Amniotic stem cell (primary cell): Measurements from ENCODE around the gene CAPS2.
A peak's percentile ranks its signal among the peaks of the same experiment; 100 is the strongest.
"Not testable (repeated sequence)": the region's sequence is repeated elsewhere in the genome, so short reads cannot be mapped to it uniquely, and the experiment has no call there.

Experiments used
- DNase-seq: peaks from one replicate; lab custom pipeline; 2025; lab: John Stamatoyannopoulos, UW

The CAPS2 gene

DNA sequence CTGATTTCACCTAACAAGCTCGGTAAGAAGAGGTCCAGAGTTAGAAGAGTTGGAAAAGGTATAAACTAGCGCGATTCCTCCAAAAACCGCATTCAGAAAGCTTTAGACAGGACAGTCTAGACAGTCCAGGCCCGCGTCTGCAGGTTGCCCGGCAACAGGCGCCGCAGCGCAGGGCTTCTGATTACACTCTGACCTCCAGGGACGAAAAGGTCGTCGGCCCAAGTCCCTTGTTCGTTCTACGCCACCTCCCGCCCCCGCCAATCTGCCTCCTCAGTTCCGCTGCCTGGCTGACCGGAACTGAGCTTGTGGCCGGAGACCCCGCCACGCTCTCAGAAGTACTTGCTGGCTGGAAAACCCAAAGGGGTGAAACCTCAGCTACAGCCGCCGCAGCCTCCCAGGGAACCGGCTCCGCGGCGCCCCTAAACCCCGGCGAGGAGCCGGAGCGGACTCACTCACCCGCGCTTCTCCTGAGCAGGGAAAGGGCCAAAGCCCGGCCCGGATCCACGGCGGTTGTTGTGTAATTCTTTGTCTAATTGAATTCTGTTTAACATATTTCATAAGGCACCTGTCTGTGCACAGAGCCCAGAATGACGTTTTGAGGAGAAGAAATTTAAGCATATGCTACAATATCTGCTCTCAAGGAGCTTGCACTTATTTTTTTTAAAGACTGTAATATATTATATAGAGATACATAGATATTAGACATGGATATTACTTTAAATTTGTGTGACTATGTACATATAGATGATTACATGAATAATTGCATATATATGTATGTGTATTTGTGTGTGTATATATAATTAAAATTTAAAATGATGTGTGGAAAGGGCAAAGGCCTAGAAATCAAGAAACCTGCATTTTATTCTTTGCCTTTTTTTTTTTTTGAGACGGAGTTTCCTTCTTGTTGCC is at the start of gene CAPS2:
CAPS2 (minus strand) TSS at position 407 of the 909 bp plus-strand sequence. CDS start 3,826 bp downstream, outside the sequence.
- DNase-seq, result peak; percentile 63

DNA sequence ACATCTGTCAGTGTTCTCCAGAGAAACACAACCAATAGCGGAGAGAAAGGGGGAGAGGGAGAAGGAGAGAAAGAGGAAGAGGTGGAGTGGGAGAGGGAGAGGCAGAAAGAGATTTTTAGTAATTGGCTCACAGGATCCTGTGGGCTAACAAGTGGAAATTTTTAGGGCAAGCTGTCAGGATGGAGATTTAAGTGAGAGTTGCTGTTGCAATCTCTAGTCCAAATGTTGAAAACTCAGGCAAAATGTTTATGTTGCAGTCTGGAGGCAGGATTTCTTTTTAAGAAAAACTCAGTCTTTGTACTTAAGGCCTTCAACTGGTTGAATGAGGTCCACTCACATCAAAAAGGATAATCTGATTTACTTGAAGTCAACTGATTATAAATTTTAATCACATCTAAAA is 48.2 kb upstream of the CAPS2 start:
- DNase-seq, result no peak

DNA sequence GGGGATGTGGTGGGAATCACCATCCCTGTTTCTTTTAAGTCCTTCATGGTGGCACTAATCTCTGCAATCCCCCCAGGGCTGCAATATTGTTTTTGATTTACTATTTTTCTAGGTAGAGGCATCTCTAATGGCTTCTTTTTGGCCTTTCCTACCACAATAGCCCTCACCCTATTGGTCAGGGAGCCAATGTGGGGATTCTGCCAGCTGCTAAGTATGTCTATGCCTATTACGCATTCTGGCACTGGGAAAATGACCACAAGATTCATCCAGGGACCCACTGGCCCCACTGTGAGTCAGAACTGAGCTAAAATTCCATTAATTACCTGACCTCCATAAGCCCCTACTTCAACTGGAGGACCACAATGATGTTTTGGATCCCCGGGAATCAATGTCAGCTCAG is 44.8 kb upstream of the CAPS2 start:
- no peak for DNase-seq

DNA sequence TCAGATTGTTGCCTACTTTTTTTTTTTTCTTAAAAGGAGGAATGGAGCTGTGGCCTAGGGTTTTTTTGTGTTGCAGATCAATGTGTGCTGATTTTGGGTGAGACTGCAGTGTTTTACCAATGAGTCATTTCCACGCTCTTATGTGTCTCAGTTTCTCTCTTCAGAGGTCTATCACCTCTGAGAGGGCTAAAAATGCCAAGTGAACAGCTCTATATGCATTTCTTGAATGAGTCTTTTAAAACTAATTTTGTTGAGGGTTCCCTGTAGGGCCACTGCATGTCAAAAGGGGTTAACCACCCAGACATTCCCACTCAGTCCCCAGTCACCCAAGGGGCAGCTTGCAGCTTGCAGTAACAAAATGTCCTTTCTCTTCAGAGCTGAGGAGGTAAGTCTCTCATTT is 36.5 kb upstream of the CAPS2 start:
- no peak for DNase-seq

DNA sequence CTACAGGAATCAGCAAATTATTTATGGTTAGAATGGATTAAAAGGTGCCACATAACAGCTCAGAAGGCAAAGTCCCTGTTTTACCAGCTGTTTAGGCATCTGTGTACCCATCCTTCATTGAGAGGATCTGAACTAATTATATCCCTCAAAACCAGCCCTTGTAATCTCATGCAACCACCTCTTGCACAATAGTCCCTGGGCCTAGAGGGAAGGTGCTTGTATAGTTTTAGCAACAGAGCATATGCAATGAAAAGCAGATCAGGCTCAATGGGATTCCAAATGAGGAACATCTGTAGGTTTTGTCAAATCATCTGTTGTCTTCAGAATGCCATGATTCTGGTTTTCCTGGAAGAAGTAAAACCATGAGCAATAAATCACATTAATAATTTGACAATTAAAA is 34.8 kb upstream of the CAPS2 start:
- no peak for DNase-seq

DNA sequence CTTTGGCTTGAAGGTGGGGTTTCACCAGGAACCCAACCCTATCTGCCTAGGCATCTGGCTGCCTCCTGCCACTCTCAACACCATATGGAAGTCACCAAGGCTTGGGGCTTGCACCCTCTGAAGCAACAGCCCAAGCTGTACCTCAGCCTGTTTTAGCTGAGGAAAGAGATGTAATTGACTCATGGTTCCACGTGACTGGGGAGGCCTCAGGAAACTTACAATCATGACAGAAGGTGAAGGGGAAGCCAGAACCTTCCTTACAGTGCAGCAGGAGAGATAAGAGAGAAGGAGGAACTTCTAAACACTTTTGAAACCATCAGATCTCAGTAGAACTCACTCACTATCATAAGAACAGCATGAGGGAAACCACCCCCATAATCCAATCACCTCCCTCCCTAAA is 31.3 kb upstream of the CAPS2 start:
- DNase-seq, result no peak

DNA sequence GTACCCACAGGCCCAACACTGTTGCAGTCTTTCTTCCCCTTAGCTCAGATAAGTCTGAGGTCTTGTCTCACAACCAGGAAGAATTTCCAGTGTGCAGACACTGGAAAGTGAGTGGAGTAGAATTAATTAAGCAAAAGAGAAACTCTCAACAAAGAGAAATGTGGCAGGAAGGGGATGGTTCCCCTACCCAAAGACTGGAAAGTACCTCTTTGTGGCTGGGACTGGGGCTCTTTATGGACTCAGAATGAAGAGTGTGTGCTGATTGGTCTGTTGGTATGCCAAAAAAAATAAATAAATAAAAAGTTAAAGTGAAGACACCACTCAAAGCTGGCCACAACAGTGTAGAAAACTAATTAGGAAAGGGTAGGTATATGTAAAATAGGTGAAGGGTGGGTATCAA is 30.8 kb upstream of the CAPS2 start:
- DNase-seq, result no peak

DNA sequence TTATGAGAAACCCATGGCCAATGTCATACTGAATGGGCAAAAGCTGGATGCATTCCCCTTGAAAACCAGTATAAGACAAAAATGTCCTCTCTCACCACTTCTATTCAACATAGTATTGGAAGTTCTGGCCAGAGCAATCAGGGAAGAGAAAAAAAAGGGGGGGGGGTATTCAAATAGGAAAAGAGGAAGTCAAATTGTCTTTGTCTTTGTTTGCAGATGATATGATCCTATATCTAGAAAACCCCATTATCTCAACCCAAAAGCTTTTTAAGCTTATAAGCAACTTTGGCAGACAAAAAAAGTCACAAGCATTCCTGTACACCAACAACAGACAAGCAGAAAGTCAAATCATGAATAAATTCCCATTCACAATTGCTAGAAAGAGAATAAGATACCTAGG is 23.9 kb upstream of the CAPS2 start:
- no peak for DNase-seq

DNA sequence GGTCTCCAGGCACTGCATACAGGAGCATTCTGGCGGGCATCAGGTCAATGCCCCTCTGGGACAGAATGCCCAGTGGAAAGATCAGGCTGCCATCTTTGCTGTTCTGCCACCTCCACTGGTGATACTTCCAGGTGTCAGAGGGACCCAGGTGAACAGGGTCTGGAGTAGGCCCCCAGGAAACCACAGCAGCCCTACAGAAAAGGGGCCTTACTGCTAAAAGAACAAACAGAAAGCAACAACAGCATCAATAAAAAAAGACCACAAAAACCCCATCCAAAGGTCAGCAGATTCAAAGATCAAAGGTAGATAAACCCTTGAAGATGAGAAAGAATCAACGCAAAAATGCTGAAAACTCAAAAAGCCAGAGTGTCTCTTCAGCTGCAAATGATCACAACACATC is 20.3 kb upstream of the CAPS2 start:
- no peak for DNase-seq

DNA sequence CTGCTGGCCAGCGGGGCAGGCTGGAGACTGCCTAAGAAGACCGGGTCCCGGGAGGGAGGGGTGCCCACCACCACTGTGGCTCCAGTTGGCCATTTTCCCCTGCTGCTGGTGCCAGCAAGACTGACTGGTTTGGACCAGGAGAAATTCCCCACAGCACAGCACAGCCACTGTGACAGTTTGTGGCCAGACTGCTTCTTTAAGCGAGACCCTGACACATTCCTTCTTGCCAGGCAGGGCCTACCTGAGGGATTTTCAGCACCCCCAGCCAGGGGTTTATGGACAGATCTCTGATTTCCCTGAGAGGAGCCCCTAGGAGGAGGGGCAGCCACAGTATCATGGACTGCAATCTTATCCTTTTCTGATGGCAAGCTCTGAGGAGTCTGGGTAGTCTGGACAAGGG is 19.8 kb upstream of the CAPS2 start:
- DNase-seq, result no peak

DNA sequence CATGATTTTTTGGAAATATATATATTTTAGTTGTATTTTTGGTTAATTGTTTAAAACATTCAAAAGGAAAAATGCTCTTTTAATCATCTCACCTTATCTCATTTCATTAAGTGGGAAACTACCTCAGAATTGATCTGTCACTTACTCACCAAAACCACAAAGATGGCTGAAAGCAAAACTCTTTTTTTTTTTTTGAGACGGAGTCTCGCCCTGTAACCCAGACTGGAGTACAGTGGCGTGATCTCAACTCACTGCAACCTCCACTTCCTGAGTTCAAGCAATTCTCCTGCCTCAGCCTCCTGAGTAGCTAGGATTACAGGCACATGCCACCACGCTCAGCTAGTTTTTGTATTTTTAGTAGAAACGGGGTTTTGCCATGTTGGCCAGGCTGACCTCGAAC is 16.1 kb upstream of the CAPS2 start:
- DNase-seq, result not testable (repeated sequence)

DNA sequence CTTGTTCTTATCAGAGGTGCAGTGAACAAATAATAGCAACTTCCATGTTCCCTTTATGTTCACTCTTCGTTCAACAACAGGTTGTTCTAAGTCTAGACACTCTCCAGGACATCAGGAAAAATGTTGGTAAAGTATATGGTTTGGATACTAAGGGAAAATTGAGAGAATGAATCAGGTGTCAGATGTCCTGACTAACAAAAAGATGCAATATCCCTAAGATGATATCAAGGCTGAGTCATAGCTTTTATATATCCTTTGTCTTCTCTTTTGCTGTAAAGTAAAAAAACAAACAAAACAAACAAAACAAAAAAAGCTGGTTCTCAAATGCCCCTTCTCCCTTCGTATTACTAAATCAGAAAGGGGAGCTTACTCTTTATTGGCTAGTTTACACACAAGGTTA is 15.4 kb upstream of the CAPS2 start:
- no peak for DNase-seq

DNA sequence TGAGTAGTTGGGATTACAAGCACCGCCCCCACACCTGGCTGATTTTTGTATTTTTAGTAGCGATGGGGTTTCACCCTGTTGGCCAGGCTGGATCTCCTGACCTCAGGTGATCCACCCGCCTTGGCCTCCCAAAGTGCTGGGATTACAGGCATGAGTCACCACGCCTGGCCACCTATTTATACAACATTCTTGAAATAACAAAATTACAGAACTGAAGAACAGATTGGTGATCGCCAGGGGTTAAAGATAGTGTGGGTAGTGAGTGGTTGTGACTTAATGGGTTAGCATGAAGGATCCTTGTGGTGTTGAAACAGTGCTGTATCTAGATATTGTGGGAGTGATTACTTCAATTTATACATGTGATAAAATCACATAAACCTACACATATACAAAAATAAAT is 11.7 kb upstream of the CAPS2 start:
- DNase-seq, result no peak

DNA sequence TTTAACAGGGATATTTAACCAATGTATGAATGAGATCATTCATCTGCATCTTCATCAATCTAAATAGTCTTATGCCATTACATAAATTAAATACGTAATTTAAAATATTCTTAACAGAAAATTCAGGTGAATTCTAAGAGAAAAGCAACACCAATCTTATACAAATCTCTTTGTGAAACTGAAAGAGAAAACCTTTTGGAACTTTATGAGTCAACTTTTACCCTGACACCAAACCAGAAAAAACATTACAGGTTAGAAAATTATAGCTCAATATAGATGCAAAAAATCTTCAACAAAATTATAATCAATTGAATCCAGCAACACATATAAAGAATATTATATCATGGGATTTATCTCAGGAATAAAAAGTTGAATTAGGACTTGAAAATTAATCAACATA is 7.8 kb upstream of the CAPS2 start:
- no peak for DNase-seq

DNA sequence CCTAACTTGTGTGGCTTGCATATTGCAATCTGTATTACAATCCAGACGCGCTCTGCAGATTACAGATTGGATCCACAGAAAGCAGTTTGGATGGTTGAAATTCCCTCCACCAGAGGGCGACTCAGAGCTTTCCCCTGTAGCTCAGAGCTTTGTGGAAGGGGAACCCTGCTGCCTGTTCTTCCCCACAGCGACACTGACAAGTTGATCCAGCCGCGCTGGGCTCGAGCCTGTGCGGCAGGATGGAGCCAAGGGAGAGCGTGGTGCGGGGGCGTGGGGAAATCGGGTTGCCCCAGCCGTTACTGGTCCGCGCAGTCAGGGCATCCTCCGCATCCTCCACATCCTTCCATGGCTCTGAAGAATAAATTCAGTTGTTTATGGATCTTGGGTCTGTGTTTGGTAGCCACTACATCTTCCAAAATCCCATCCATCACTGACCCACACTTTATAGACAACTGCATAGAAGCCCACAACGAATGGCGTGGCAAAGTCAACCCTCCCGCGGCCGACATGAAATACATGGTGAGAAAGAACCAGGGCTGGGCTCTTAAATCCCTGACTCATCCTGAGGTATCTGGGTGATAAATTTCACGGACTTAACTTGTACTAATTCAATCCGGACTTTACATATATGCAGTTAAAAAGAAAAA is 4.4 kb upstream of the CAPS2 start, which contains the start of gene GLIPR1L1:
GLIPR1L1 (plus strand) TSS at position 287 of the 647 bp plus-strand sequence; CDS start at position 346, 59 bp downstream.
- peak; percentile 91 for DNase-seq

DNA sequence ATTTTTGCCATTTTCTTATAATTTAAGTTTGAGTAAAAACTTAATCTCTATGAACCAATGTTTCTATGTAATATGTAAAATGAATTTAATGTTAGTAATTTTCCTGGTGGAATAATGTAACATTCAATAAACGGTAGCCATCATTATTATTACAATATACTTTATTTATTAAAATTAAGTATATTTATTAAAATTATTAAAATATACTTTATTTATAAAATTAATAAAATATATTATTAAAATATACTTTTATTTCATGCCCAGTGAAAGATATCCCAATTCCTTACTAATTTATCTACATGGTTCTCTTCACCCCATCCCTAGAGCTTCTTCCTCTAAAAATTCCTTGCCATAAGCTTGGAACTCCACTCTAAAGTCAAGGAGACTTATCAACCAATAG is 2.5 kb downstream of the CAPS2 start:
- no peak for DNase-seq

DNA sequence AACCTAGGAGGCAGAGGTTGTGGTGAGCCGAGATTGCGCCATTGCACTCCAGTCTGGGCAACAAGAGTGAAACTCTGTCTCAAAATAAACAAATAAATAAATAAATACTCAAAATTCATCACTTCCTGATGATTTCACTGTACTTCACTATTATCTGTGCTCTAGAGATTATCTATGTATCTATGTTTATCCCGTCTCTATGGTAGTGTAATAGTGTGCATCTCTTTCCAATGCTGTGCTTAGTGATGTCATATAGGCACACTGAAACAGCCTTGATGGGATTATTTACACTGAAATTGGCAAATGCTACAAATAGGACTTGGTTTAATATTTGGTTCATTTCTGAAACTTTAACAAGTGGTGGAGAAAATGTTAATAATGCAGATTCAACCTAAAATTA is 6.5 kb downstream of the CAPS2 start:
- no peak for DNase-seq

DNA sequence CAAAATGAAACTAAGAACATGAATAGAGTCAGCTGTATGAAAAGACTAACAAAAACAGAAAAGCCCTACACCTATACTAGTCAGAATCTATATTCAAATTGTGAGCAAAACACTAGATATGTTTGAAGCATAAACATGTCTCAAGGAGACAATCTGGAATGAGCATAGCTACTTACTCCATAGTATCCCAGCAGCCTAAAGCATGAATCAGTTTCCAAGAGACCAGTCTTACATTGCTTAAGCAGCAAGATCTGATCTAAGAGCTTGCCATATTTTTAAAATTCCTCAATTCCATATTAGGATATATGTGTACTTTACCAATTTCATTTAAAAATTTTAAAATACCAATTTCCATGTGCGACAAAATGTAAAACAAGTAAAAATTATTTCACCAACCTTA is 7.7 kb downstream of the CAPS2 start:
- DNase-seq, result peak; percentile 40

DNA sequence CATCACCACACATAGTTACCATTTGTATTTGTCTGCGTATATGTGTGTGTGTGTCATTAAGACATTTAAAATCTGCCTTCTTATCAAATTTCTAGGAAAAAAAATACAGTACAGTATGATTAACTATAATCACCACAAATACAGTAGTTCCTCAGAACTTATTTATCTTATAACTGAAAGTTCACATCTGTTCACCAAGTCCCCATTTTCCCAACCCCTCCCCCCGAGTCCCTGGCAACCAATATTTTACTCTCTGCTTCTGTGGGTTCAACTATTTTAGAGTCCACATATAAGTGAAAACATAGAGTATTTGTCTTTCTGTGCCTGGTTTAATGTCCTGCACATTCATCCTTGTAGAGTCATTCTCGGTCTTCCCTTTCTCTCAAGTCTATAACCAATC is 12.3 kb downstream of the CAPS2 start:
- no peak for DNase-seq

DNA sequence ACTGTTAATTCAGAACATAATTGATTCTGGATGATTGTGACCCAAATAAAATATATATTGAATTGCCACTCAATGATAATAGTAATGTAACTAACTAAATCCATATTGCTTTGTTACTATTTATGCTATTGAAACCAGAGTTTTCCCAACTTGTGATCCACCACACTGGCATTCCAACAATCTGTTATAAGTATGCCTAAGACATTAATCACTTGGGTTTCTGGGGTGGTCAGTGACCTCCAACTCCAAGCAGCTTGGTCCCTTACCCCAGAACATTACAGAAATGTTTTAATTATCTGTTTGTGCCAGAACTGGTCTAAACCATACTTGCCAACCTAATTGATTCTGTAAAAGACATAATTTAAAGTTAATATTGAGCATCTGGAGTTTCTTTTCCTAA is 14.6 kb downstream of the CAPS2 start:
- DNase-seq, result peak; percentile 22

DNA sequence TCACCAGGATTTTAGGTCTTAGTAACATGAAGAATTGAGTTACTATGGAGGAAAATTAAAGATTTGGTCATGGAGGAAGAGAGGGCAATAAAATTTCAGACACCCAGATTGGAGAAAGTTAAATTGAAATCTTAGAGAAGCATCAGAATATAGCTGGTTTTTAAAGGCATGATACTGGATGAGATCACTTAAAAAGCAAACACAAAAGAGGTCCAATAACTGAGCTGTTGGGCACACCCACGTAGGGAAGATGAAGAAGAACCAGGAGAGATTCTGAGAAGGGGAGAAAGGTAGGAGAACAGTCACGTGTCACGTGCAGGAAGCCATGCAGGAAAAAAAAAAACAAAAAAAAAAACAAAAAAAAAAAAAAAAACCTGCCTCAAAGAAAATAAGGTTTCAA is 18.8 kb downstream of the CAPS2 start:
- DNase-seq, result no peak

DNA sequence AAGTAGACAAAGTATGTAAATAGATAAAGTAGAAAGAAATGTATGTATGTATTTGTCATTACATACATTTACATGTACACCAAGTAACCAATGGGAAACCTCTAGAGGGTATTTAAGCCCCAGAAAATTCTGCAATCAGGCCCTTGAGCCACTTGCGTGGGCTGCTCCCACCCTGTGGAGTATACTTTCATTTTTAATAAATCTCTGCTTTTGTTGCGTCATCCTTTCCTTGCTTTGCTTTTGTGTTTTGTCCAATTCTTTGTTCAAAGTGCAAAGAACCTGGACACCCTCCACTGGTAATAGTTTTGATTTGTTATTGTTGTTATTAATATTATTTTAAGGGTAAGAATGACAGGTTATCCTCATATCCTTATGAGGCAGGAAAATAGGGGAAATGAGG is 21.8 kb downstream of the CAPS2 start:
- no peak for DNase-seq
